Spinal cord (tissue), 10 donors: ENCODE results near the gene SND1. TPM values are rescaled to one million over a fixed set of nuclear protein-coding genes. Genes with fewer than 3 reads are reported as not detected.
A peak's percentile ranks its signal among the peaks of the same experiment; 100 is the strongest.

Source experiments
- DNase-seq, 6 donors: peaks; one replicate each; pipeline versions ENCODE4 v3.0.0 to v3.0.0-alpha.2; 2013 to 2015; ENCODE audit warnings: low spot score in 6 of 6, low read depth in 4 of 6
- H3K27ac ChIP-seq: one replicate; pipeline ENCODE4 v1.5.1; 2013; ENCODE audit warnings: low read depth, low read length, control low read depth
- H3K27me3 ChIP-seq: one replicate; pipeline ENCODE4 v1.6.1; 2013; ENCODE audit warnings: low read length; ENCODE audit not compliant: control insufficient read depth, insufficient read depth
- H3K36me3 ChIP-seq: one replicate; pipeline ENCODE4 v1.6.1; 2013; ENCODE audit warnings: low read length; ENCODE audit not compliant: control insufficient read depth, insufficient read depth
- H3K4me1 ChIP-seq: one replicate; pipeline ENCODE4 v1.6.1; 2013; ENCODE audit warnings: low read length; ENCODE audit not compliant: control insufficient read depth, insufficient read depth
- H3K4me3 ChIP-seq: one replicate; pipeline ENCODE4 v1.5.1; 2013; ENCODE audit warnings: low read depth, low read length, control low read depth
- H3K9me3 ChIP-seq: one replicate; pipeline ENCODE4 v1.6.1; 2013; ENCODE audit warnings: low read length; ENCODE audit not compliant: control insufficient read depth, insufficient read depth
- WGBS: methylation state at CpG from one replicate; pipeline ENCODE4 v1.1.5; 2013; ENCODE audit warnings: missing lambda C conversion rate; ENCODE audit not compliant: insufficient coverage; 5-methylcytosine and 5-hydroxymethylcytosine counted together
- polyA plus RNA-seq, 2 donors: library from polyadenylated mRNA; unstranded; fragments of 120-200 nt; gene quantifications; one replicate each; pipeline ENCODE4 v1.2.1, GENCODE V29; 2013; ENCODE audit not compliant: insufficient read length in 2 of 2
- total RNA-seq, 2 donors: library from RNA; depleted of rRNA in 1 of 2; stranded (reverse); fragments of 120-200 nt in 1 of 2; fragments of >200 nt in 1 of 2; gene quantifications; one replicate each; pipeline versions ENCODE4 v1.2.3 to v1.2.4, GENCODE V29; 2013 to 2014
- donor health status: healthy.

Gene SND1
- total and polyA plus RNA-seq, 4 donors = 72.1 to 125 (median 91.3) TPM

GRCh38 chr7:127986581-127987521 is 334.9 kb downstream of the SND1 start:
- Histone ChIP-seq H3K9me3 (no peaks in the 10 kb centered on the region), H3K27me3 (no peaks in the 10 kb centered on the region), H3K36me3 (peaks cover 3% of the 10 kb centered on the region), H3K27ac (peak overlapping the region; percentile 6), H3K4me1 (peaks cover 6% of the 10 kb centered on the region), H3K4me3 (no peak overlapping the region)
- DNase-seq = peak in 1 of 6 donors; percentile 57
- WGBS = 0% methylated on average over 1 of the region's 4 CpGs

- Histone ChIP-seq H3K27ac (no peak overlapping the region), H3K4me1 (peaks cover 6% of the 10 kb centered on the region), H3K36me3 (peaks cover 3% of the 10 kb centered on the region), H3K27me3 (no peaks in the 10 kb centered on the region), H3K4me3 (no peak overlapping the region), H3K9me3 (no peaks in the 10 kb centered on the region)
- whole genome bisulfite sequencing = 38% methylated on average over 1 of the region's 1 CpG
- DNase-seq = no peak
Measured at GRCh38 chr7:127988751-127989150, 336.8 kb downstream of the SND1 start.

GRCh38 chr7:127993317-127993716 is 341.3 kb downstream of the SND1 start:
- Histone ChIP-seq H3K4me1 (peaks cover 21% of the 10 kb centered on the region), H3K27ac (no peak overlapping the region), H3K4me3 (no peak overlapping the region), H3K36me3 (peaks cover 3% of the 10 kb centered on the region), H3K9me3 (no peaks in the 10 kb centered on the region), H3K27me3 (no peaks in the 10 kb centered on the region)
- DNase-seq = no peak
- WGBS = 97% methylated on average over 6 of the region's 6 CpGs

GRCh38 chr7:127993987-127994386 is 342.0 kb downstream of the SND1 start:
- WGBS = 78% methylated on average over 3 of the region's 5 CpGs
- DNase-seq = no peak
- Histone ChIP-seq H3K27ac (no peak overlapping the region), H3K27me3 (no peaks in the 10 kb centered on the region), H3K36me3 (peaks cover 6% of the 10 kb centered on the region), H3K4me3 (no peak overlapping the region), H3K9me3 (no peaks in the 10 kb centered on the region), H3K4me1 (peaks cover 21% of the 10 kb centered on the region)

GRCh38 chr7:127995156-127995880 is 343.3 kb downstream of the SND1 start:
- H3K4me3 ChIP-seq = no peak overlapping the region
- H3K4me1 ChIP-seq = peaks cover 21% of the 10 kb centered on the region
- DNase-seq = peak in 2 of 6 donors; percentile 55 to 75

GRCh38 chr7:127995881-127996215 is 343.9 kb downstream of the SND1 start:
- peak in 1 of 6 donors; percentile 37 for DNase-seq

More at GRCh38 chr7:127995156-127995880, 343.3 kb downstream of the SND1 start:
- H3K27ac ChIP-seq = peak overlapping the region; percentile 68
- no peaks in the 10 kb centered on the region for H3K27me3 ChIP-seq
- H3K36me3 ChIP-seq = peaks cover 6% of the 10 kb centered on the region
- H3K9me3 ChIP-seq = no peaks in the 10 kb centered on the region
- WGBS = 23% methylated on average over 3 of the region's 3 CpGs

GRCh38 chr7:127996253-127997071 is 344.5 kb downstream of the SND1 start:
- Histone ChIP-seq H3K9me3 (no peaks in the 10 kb centered on the region), H3K36me3 (peaks cover 2% of the 10 kb centered on the region), H3K27me3 (no peaks in the 10 kb centered on the region), H3K4me1 (peaks cover 21% of the 10 kb centered on the region), H3K4me3 (no peak overlapping the region), H3K27ac (peak overlapping the region; percentile 68)
- no peak for DNase-seq
- WGBS = 56% methylated on average over 8 of the region's 11 CpGs

More at GRCh38 chr7:127995881-127996215, 343.9 kb downstream of the SND1 start:
- H3K27ac ChIP-seq = peak overlapping the region; percentile 68
- H3K4me3 ChIP-seq = no peak overlapping the region
- peaks cover 21% of the 10 kb centered on the region for H3K4me1 ChIP-seq
- no peaks in the 10 kb centered on the region for H3K9me3 ChIP-seq
- peaks cover 5% of the 10 kb centered on the region for H3K36me3 ChIP-seq
- H3K27me3 ChIP-seq = no peaks in the 10 kb centered on the region
- 25% methylated on average over 1 of the region's 3 CpGs for WGBS

- Histone ChIP-seq H3K27me3 (no peaks in the 10 kb centered on the region), H3K4me1 (peaks cover 21% of the 10 kb centered on the region), H3K4me3 (no peak overlapping the region), H3K9me3 (no peaks in the 10 kb centered on the region), H3K36me3 (peaks cover 2% of the 10 kb centered on the region), H3K27ac (peak overlapping the region; percentile 68)
- no peak for DNase-seq
- 96% methylated on average over 4 of the region's 4 CpGs for WGBS
Measured at GRCh38 chr7:127997226-127997922, 345.4 kb downstream of the SND1 start.

GRCh38 chr7:127998671-127999070 is 346.7 kb downstream of the SND1 start:
- H3K9me3 ChIP-seq = no peaks in the 10 kb centered on the region
- no peaks in the 10 kb centered on the region for H3K27me3 ChIP-seq
- no peak overlapping the region for H3K4me3 ChIP-seq
- no peak for DNase-seq
- WGBS = 84% methylated on average over 2 of the region's 2 CpGs
- peaks cover 21% of the 10 kb centered on the region for H3K4me1 ChIP-seq
- no peak overlapping the region for H3K27ac ChIP-seq
- peaks cover 4% of the 10 kb centered on the region for H3K36me3 ChIP-seq
